Trophoblast cell (in vitro differentiated cells and primary cell): Measurements from ENCODE around the gene COL23A1.

ENCODE experiments used
- DNase-seq, 2 donors: peaks; one replicate each; pipeline ENCODE4 v3.0.0-alpha.2; 2016
- H2AFZ ChIP-seq: 2 replicates; pipeline ENCODE4 v1.6.1; 2013; ENCODE audit warnings: low read length, moderate library complexity, mild to moderate bottlenecking; ENCODE audit not compliant: insufficient read depth, poor library complexity
- H2AK5ac ChIP-seq: 2 replicates; pipeline ENCODE4 v1.6.1; 2013; ENCODE audit warnings: mild to moderate bottlenecking, low read length
- H2BK120ac ChIP-seq: 2 replicates; pipeline ENCODE4 v1.6.1; 2013; ENCODE audit warnings: low read length, mild to moderate bottlenecking, moderate library complexity; ENCODE audit not compliant: insufficient read depth, poor library complexity
- H2BK12ac ChIP-seq: 2 replicates; pipeline ENCODE4 v1.6.1; 2013; ENCODE audit warnings: mild to moderate bottlenecking, low read length, moderate library complexity
- H2BK5ac ChIP-seq: 2 replicates; pipeline ENCODE4 v1.6.1; 2013; ENCODE audit warnings: low read length, low read depth, moderate library complexity, mild to moderate bottlenecking; ENCODE audit not compliant: poor library complexity
- H3K14ac ChIP-seq: 2 replicates; pipeline ENCODE4 v1.6.1; 2013; ENCODE audit warnings: mild to moderate bottlenecking, low read length
- H3K18ac ChIP-seq: 2 replicates; pipeline ENCODE4 v1.6.1; 2013; ENCODE audit warnings: mild to moderate bottlenecking, low read length
- H3K23ac ChIP-seq: 2 replicates; pipeline ENCODE4 v1.6.1; 2013; ENCODE audit warnings: low read length
- H3K27ac ChIP-seq: 2 replicates; pipeline ENCODE4 v1.5.1; 2013; ENCODE audit warnings: low read depth, mild to moderate bottlenecking, inconsistent platforms, low read length, moderate library complexity
- H3K27me3 ChIP-seq: 2 replicates; pipeline ENCODE4 v1.6.1; 2013; ENCODE audit warnings: inconsistent platforms, mild to moderate bottlenecking, low read length, moderate library complexity; ENCODE audit not compliant: insufficient read depth
- H3K36me3 ChIP-seq, 2 experiments: 1 replicate in 1 of 2; 2 replicates in 1 of 2; pipeline ENCODE4 v1.6.1; 2013; ENCODE audit warnings: low read length in 2 of 2, mild to moderate bottlenecking in 2 of 2, moderate library complexity in 1 of 2; ENCODE audit not compliant: insufficient read depth in 2 of 2, control insufficient read depth in 1 of 2
- H3K4ac ChIP-seq: 2 replicates; pipeline ENCODE4 v1.6.1; 2013; ENCODE audit warnings: low read depth, mild to moderate bottlenecking, low read length, moderate library complexity
- H3K4me1 ChIP-seq, 2 experiments: 1 replicate in 1 of 2; 2 replicates in 1 of 2; pipeline ENCODE4 v1.6.1; 2013; ENCODE audit warnings: low read length in 2 of 2, mild to moderate bottlenecking in 2 of 2, moderate library complexity in 1 of 2; ENCODE audit not compliant: insufficient read depth in 2 of 2, control insufficient read depth in 1 of 2
- H3K4me2 ChIP-seq: 2 replicates; pipeline ENCODE4 v1.6.1; 2013; ENCODE audit warnings: inconsistent platforms, mild to moderate bottlenecking, low read length, moderate library complexity
- H3K4me3 ChIP-seq: 2 replicates; pipeline ENCODE4 v1.5.1; 2013; ENCODE audit warnings: mild to moderate bottlenecking, low read depth, low read length, inconsistent platforms
- H3K79me1 ChIP-seq: one replicate; pipeline ENCODE4 v1.6.1; 2013; ENCODE audit warnings: low read length
- H3K79me2 ChIP-seq: 2 replicates; pipeline ENCODE4 v1.6.1; 2013; ENCODE audit warnings: low read length, mild to moderate bottlenecking; ENCODE audit not compliant: control insufficient read depth, insufficient read depth, poor library complexity
- H3K9ac ChIP-seq: 2 replicates; pipeline ENCODE4 v1.6.1; 2013; ENCODE audit warnings: mild to moderate bottlenecking, low read length
- H3K9me3 ChIP-seq: 2 replicates; pipeline ENCODE4 v1.6.1; 2013; ENCODE audit warnings: low read depth, mild to moderate bottlenecking, control low read depth, inconsistent platforms, low read length; ENCODE audit not compliant: insufficient read depth
- H4K12ac ChIP-seq: 2 replicates; pipeline ENCODE4 v1.6.1; 2013; ENCODE audit warnings: low read depth, mild to moderate bottlenecking, low read length, moderate library complexity
- H4K8ac ChIP-seq: 2 replicates; pipeline ENCODE4 v1.6.1; 2013; ENCODE audit warnings: low read depth, mild to moderate bottlenecking, low read length, moderate library complexity
- H4K91ac ChIP-seq: one replicate; pipeline ENCODE4 v1.6.1; 2013; ENCODE audit warnings: low read depth, mild to moderate bottlenecking, low read length, moderate library complexity
- WGBS: extraction: QIAGEN DNeasy Blood & Tissue Kit; methylation state at CpG from one replicate; pipeline ENCODE4 v1.1.7; 2013; ENCODE audit warnings: missing lambda C conversion rate; ENCODE audit not compliant: insufficient read length, insufficient coverage; ENCODE audit errors: extremely low coverage; 5-methylcytosine and 5-hydroxymethylcytosine counted together

Gene COL23A1

GRCh38 chr5:178569485-178569884 is 20.7 kb downstream of the COL23A1 start:
- H2BK120ac ChIP-seq, result no peak overlapping the region
- peaks cover 2% of the 10 kb centered on the region for H3K9me3 ChIP-seq
- DNase-seq, result no peak
- no peak overlapping the region for H3K14ac ChIP-seq
- no peaks in the 10 kb centered on the region for H3K79me2 ChIP-seq
- H3K18ac ChIP-seq, result no peak overlapping the region
- H2BK5ac ChIP-seq, result no peak overlapping the region
- no CpG with 5 or more reads among the region's 2 CpGs for WGBS
- H3K36me3 ChIP-seq, result no peaks in the 10 kb centered on the region
- H4K91ac ChIP-seq, result no peak overlapping the region
- H2AK5ac ChIP-seq, result no peak overlapping the region
- no peak overlapping the region for H3K23ac ChIP-seq
- H2BK12ac ChIP-seq, result no peak overlapping the region
- no peaks in the 10 kb centered on the region for H3K27me3 ChIP-seq
- H2AFZ ChIP-seq, result no peak overlapping the region
- no peak overlapping the region for H3K4me2 ChIP-seq
- H3K9ac ChIP-seq, result no peak overlapping the region
- no peaks in the 10 kb centered on the region for H3K79me1 ChIP-seq
- H3K27ac ChIP-seq, result no peak overlapping the region
- H3K4me1 ChIP-seq, result no peaks in the 10 kb centered on the region
- no peak overlapping the region for H3K4me3 ChIP-seq
- no peak overlapping the region for H4K8ac ChIP-seq
- H3K4ac ChIP-seq, result no peak overlapping the region
- no peak overlapping the region for H4K12ac ChIP-seq

- Histone ChIP-seq H4K12ac (no peak overlapping the region), H3K18ac (no peak overlapping the region), H3K79me1 (no peaks in the 10 kb centered on the region), H3K23ac (no peak overlapping the region), H3K27ac (no peak overlapping the region), H2BK5ac (no peak overlapping the region), H3K27me3 (no peaks in the 10 kb centered on the region), H4K91ac (no peak overlapping the region), H2AFZ (no peak overlapping the region), H3K14ac (no peak overlapping the region), H2AK5ac (no peak overlapping the region), H3K36me3 (no peaks in the 10 kb centered on the region), H2BK120ac (no peak overlapping the region), H3K4me3 (no peak overlapping the region), H4K8ac (no peak overlapping the region), H3K4me2 (no peak overlapping the region), H2BK12ac (no peak overlapping the region), H3K4ac (no peak overlapping the region), H3K4me1 (no peaks in the 10 kb centered on the region), H3K79me2 (no peaks in the 10 kb centered on the region), H3K9me3 (no peaks in the 10 kb centered on the region), H3K9ac (no peak overlapping the region)
- DNase-seq, result peak; percentile 10 to 39
- no CpG with 5 or more reads among the region's 12 CpGs for WGBS
Observed at GRCh38 chr5:178564811-178565550, 25.2 kb downstream of the COL23A1 start.

GRCh38 chr5:178564397-178564796 is 25.8 kb downstream of the COL23A1 start:
- Histone ChIP-seq H3K27ac (no peak overlapping the region), H3K27me3 (no peaks in the 10 kb centered on the region), H3K79me2 (no peaks in the 10 kb centered on the region), H3K9ac (no peak overlapping the region), H2BK5ac (no peak overlapping the region), H3K4me3 (no peak overlapping the region), H3K79me1 (no peaks in the 10 kb centered on the region), H3K23ac (no peak overlapping the region), H4K8ac (no peak overlapping the region), H3K14ac (no peak overlapping the region), H3K36me3 (no peaks in the 10 kb centered on the region), H4K12ac (no peak overlapping the region), H2BK12ac (no peak overlapping the region), H4K91ac (no peak overlapping the region), H2BK120ac (no peak overlapping the region), H3K4me1 (no peaks in the 10 kb centered on the region), H3K4ac (no peak overlapping the region), H2AK5ac (no peak overlapping the region), H3K18ac (no peak overlapping the region), H2AFZ (no peak overlapping the region), H3K9me3 (no peaks in the 10 kb centered on the region), H3K4me2 (no peak overlapping the region)
- WGBS, result no CpG with 5 or more reads among the region's 4 CpGs
- DNase-seq, result no peak

DNA sequence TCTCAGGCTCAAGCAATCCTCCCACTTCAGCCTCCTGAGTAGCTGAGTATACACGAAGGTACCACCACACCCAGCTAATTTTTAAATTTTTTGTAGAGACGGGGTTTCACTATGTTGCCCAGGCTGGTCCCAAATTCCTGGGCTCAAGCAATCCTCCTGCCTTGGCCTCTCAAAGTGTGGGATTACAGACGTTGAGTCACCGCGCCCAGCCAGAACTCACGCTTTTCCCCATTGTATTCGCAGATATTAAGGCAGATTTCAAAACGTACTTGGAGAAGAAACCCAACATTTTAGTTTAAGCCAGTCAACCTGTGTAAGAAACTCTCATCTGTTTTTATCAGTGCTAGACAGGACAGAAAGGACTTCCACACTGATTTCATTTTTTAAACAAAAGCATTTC is 26.6 kb downstream of the COL23A1 start:
- H3K9ac ChIP-seq, result no peak overlapping the region

More for the DNA sequence above, 26.6 kb downstream of the COL23A1 start:
- H2BK120ac ChIP-seq, result no peak overlapping the region
- H3K27me3 ChIP-seq, result no peaks in the 10 kb centered on the region
- H4K12ac ChIP-seq, result no peak overlapping the region
- H3K79me1 ChIP-seq, result no peaks in the 10 kb centered on the region
- no peak for DNase-seq
- no peak overlapping the region for H3K14ac ChIP-seq
- H4K91ac ChIP-seq, result no peak overlapping the region
- no peak overlapping the region for H3K4me3 ChIP-seq
- no peak overlapping the region for H2BK12ac ChIP-seq
- H3K18ac ChIP-seq, result no peak overlapping the region
- no peaks in the 10 kb centered on the region for H3K79me2 ChIP-seq
- no peak overlapping the region for H2AFZ ChIP-seq
- H4K8ac ChIP-seq, result no peak overlapping the region
- H3K27ac ChIP-seq, result no peak overlapping the region
- no peaks in the 10 kb centered on the region for H3K4me1 ChIP-seq
- no peaks in the 10 kb centered on the region for H3K9me3 ChIP-seq
- H3K4me2 ChIP-seq, result no peak overlapping the region
- H2AK5ac ChIP-seq, result no peak overlapping the region
- no peak overlapping the region for H3K4ac ChIP-seq
- H3K36me3 ChIP-seq, result no peaks in the 10 kb centered on the region
- no peak overlapping the region for H3K23ac ChIP-seq
- no peak overlapping the region for H2BK5ac ChIP-seq
- no CpG with 5 or more reads among the region's 8 CpGs for WGBS
